ENCODE results near the gene BCAS3.
"Not testable (repeated sequence)": the region's sequence is repeated elsewhere in the genome, so short reads cannot be mapped to it uniquely, and the experiment has no call there.

BCAS3 gene

DNA sequence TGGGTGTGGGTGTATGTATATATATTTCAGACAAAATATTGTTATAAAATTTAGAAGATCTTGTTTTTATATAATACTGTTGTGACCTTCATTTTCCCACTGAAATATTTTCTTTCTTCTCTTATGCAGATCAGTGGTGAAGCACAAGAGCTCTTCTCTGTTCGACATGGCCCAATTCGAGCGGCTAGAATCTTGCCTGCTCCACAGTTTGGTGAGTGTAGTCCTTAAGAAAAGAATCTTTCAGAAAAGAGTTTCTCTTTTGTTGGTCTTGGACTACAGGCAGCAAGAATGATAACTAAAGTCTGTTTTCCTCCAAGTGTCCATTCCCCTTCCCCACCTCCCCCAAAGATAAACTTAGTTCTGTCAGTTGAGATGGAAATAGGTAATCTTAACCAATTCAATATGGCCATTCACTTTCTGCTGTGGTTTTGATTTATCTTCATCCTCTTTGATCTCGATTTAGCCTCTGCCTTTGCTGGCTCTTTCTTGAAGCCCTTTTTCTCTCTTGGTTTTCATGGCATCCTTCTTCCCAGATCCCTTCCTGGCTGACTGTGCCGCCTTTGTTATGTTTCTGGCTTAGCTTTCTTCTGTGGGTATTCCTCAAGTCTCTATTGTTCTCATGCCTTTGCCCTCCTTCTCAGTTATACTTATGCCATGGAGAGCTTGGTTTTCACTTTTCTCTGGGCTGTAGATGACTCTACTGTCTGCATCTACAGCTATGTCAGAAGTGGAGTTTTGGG lies 69.6 kb downstream of the BCAS3 start:
- no peak for DNase-seq (ENCODE audit: low read depth)

DNA sequence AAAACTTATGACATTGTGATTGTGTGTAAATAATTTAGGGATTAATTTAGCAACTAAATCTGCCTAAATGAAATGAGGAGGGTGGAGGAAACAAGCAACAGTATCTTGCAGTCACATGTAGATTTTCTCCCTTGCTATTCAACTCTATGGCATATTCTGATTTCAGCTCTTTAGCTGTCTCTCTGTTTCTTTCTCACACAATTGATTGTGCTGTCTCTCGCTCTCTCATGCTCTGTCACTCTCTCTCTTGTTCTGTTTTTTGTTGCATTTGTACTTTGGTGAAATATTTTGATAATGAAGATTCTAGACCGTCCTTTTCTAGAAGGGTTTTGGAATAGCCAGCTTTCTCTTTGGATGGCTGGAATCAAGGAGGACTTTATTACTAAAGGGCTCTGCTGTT lies 70.6 kb downstream of the BCAS3 start:
- DNase-seq (ENCODE audit: low read depth): no peak

- DNase-seq (ENCODE audit: low read depth): no peak
Observed at GRCh38 chr17:60749050-60749449, 71.4 kb downstream of the BCAS3 start.

GRCh38 chr17:60749708-60750107 lies 72.1 kb downstream of the BCAS3 start:
- DNase-seq (ENCODE audit: low read depth): no peak

GRCh38 chr17:60750640-60751039 lies 73.0 kb downstream of the BCAS3 start:
- DNase-seq (ENCODE audit: low read depth): no peak

- DNase-seq (ENCODE audit: low read depth): no peak
Observed at GRCh38 chr17:60751884-60752283, 74.2 kb downstream of the BCAS3 start.

GRCh38 chr17:60752873-60753577 lies 75.4 kb downstream of the BCAS3 start:
- no peak for DNase-seq (ENCODE audit: low read depth)

DNA sequence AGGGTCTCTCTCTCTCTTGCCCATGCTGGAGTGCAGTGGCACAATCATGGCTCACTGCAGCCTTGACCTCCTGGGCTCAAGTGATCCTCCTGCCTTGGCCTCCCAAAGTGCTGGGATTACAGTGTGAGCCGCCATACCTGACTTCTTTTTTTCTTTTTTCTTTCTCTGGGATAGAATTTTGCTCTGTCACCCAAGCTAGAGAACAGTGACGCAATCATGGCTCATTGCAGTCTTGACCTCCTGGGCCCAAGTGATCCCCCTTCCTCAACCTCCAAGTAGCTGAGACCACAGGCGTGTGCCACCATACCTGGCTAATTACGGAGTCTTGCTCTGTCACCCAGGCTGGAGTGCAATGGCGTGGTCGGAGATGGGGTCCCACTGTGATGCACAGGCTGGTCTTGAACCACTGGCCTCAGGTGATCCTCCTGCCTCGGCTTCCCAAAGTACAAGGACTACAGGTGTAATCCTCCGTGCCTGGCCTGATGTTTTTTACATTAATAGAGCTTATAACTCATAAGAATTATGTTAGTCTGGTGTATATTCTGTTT lies 76.5 kb downstream of the BCAS3 start:
- no peak for DNase-seq (ENCODE audit: low read depth)

DNA sequence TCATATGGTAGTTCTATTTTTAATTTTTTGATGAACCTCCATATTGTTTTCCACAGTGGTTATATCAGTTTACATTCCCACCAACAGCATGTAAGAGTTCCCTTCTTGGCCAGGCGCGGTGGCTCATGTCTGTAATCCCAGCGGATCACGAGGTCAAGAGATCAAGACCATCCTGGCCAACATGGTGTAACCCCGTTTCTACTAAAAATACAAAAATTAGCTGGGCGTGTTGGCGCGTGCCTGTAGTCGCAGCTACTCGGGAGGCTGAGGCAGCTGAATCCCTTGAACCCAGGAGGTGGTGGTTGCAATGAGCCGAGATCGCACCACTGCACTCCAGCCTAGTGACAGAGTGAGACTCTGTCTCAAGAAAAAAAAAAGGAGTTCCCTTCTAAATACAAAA lies 79.1 kb downstream of the BCAS3 start:
- DNase-seq (ENCODE audit: low read depth): not testable (repeated sequence)

DNA sequence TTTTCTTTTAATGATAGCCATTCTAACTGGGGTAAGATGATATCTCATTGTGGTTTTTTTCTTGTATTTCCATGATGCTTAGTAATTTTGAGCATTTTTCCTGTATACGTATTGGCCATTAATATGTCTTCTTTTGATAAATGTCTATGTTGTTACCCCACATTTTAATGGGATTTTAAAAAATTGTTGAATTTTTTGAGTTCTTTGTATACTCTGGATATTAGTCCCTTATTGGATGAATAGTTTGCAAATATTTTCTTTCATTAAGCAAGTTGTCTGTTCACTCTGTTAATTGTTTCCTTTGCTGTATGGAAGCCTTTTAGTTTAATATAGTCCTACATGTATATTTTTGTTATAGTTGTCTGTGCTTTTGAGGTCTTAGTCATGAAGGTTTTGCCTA lies 79.8 kb downstream of the BCAS3 start:
- no peak for DNase-seq (ENCODE audit: low read depth)

DNA sequence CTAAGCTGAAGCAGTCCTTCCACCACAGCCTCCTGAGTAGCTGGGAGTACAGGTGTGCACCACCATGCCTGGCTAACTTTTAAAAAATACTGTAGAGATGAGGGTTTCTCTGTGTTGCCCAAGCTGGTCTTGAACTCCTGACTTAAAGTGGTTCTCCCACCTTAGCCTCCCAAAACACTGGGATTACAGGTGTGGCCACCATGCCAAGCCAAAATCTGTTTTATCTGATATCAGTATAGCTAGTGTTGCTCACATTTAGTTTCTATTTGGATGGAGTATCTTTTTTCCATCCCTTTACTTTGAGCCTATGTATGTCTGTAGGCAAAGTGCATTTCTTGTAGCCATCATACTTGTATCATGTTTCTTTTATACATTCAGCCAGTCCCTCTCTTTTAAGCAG lies 82.1 kb downstream of the BCAS3 start:
- no peak for DNase-seq (ENCODE audit: low read depth)

DNA sequence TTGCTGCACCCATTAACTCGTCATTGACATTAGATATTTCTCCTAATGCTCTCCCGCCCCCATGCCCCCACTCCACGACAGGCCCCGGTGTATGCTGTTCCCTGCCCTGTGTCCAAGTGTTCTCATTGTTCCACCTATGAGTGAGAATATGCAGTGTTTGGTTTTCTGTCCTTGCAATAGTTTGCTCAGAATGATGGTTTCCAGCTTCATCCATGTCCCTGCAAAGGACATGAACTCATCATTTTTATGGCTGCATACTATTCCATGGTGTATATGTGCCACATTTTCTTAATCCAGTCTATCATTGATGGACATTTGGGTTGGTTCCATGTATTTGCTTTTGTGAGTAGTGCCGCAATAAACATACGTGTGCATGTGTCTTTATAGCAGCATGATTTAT lies 83.7 kb downstream of the BCAS3 start:
- not testable (repeated sequence) for DNase-seq (ENCODE audit: low read depth)

GRCh38 chr17:60766778-60767190 lies 89.1 kb downstream of the BCAS3 start:
- peak; percentile 1 for DNase-seq (ENCODE audit: low read depth)

DNA sequence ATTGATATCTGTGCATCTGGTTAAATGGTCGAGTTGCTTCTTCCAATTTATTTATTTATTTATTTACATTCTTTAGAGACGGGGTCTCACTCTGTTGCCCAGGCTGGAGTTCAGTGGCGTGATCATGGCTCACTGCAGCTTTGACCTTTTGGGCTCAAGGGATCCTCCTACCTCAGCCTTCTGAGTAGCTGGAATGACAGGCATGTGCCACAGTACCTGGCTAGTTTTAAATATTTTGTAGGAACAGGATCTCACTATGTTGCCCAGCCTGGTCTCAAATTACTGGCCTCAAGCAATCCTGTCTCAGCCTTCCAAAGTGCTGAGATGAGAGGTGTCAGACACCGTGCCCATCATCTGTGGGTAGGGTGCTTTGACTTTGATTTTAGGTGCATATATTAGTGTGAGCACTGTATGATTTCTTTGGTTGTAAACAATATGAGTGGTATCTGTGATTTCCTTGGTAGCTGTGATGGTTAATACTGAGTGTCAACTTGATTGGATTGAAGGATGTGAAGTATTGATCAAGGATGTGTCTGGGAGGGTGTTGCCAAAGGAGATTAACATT lies 90.2 kb downstream of the BCAS3 start:
- no peak for DNase-seq (ENCODE audit: low read depth)

GRCh38 chr17:60769327-60769726 lies 91.7 kb downstream of the BCAS3 start:
- DNase-seq (ENCODE audit: low read depth): no peak

DNA sequence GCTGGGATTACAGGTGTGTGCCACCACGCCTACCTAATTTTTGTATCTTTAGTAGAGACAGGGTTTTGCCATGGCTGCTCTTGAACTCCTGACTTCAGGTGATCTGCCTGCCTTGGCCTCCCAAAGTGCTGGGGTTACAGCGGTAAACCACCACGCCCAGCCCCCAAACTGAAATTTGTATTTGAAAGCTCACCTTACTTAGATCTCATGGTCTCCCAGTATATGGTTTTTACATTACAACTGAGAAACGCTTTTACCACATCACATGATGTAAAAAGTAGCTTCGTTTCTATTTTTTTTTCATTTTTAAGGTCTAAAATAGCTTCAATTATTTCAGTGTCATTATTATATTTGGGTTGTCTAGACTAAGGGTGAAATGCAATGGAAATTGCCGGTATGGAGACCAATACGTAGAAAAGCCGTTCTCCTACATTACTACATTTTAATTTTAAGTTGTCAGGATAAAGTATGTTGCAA lies 93.3 kb downstream of the BCAS3 start:
- no peak for DNase-seq (ENCODE audit: low read depth)

GRCh38 chr17:60771621-60772020 lies 94.0 kb downstream of the BCAS3 start:
- DNase-seq (ENCODE audit: low read depth): not testable (repeated sequence)

GRCh38 chr17:60773552-60773951 lies 95.9 kb downstream of the BCAS3 start:
- DNase-seq (ENCODE audit: low read depth): no peak

GRCh38 chr17:60781880-60782412 lies 104.3 kb downstream of the BCAS3 start:
- DNase-seq (ENCODE audit: low read depth): no peak

- DNase-seq (ENCODE audit: low read depth): no peak
Observed at GRCh38 chr17:60782742-60783141, 105.1 kb downstream of the BCAS3 start.

GRCh38 chr17:60790205-60790604 lies 112.6 kb downstream of the BCAS3 start:
- DNase-seq (ENCODE audit: low read depth): no peak

DNA sequence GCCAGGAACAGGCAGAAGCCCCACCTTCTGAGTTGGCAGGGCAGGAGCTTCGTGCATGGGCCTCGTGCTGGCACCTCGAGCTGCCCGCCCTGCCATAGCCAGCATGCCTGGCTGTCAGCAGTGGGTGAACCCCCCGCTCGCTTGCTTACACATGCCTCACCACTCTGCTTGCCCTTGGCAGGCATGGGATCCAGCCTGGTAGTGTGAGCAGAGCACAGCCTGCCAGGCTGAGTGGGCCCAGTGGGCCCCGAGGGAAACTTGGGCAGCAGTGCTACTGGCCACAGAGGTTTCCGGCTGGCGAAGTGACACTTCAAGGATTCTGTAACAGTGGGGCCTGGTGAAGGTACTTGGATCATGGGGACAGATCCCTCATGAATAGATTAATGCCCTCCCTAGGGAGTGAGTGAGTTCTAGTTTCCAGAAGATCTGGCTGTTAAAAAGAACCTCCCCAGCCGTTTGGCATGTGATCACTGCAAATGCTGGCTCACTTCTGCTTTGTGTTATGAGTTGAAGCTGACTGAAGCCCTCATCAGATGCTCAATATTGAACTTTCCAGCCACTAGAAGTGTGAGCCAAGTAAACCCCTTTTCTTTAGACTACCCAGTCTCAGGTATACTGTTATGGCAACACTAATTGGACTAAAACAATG lies 114.7 kb downstream of the BCAS3 start:
- no peak for DNase-seq (ENCODE audit: low read depth)

All from activated T-helper 1 cell treated with Interleukin-2 at 50 U/mL for 16 hours (primary cell).